SH-SY5Y (cell line): ENCODE measurements around the gene GCFC2.

ENCODE experiments used
- GATA2 ChIP-seq: IDR thresholded peaks from 2 replicates; pipeline ENCODE4 v1.6.1; 2011; ENCODE audit warnings: mild to moderate bottlenecking, low read depth, low read length
- GATA3 ChIP-seq: IDR thresholded peaks from 2 replicates; pipeline ENCODE4 v1.6.1; 2011; ENCODE audit warnings: low read depth, mild to moderate bottlenecking, low read length, moderate library complexity

DNA sequence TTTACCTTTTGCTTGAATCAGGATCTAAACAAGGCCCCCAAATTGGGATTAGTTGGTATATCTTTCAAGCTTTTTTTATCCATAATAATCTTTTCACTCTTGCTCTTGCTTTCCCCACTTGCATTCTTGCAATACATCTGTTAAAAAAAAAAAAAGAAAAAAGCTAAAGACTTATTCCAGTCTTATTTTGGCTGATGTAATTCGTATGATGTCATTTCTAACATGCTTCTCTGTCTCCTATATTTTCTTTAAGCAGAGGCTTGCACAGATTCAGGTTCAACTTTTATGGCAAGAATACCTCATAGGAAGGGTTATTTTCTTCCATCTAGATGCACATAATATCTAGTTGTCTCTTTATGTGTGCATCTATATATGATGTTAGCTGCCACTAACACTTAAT is 9.8 kb upstream of the GCFC2 start:
- TF ChIP-seq GATA2 (no peak), GATA3 (no peak)
